Renal cortex interstitium (tissue), 11 donors: ENCODE data around the gene RPS13. TPM values are rescaled to one million over a fixed set of nuclear protein-coding genes. Genes with fewer than 3 reads are reported as not detected.
"Not testable (repeated sequence)": the region's sequence is repeated elsewhere in the genome, so short reads cannot be mapped to it uniquely, and the experiment has no call there.

Experiments
- DNase-seq, 11 donors: peaks; one replicate each; pipeline ENCODE4 v3.0.0-alpha.2; 2013; ENCODE audit warnings: low read depth in 9 of 11, low spot score in 4 of 11; ENCODE audit errors: extremely low read depth in 1 of 11
- polyA plus RNA-seq, 3 donors: library from polyadenylated mRNA; unstranded; fragments of 120-200 nt; gene quantifications; one replicate each; pipeline ENCODE4 v1.2.1, GENCODE V29; 2013; ENCODE audit not compliant: insufficient read length in 3 of 3

Gene RPS13
- polyA plus RNA-seq, 3 donors = 1,096 to 1,424 (median 1,353) TPM

DNA sequence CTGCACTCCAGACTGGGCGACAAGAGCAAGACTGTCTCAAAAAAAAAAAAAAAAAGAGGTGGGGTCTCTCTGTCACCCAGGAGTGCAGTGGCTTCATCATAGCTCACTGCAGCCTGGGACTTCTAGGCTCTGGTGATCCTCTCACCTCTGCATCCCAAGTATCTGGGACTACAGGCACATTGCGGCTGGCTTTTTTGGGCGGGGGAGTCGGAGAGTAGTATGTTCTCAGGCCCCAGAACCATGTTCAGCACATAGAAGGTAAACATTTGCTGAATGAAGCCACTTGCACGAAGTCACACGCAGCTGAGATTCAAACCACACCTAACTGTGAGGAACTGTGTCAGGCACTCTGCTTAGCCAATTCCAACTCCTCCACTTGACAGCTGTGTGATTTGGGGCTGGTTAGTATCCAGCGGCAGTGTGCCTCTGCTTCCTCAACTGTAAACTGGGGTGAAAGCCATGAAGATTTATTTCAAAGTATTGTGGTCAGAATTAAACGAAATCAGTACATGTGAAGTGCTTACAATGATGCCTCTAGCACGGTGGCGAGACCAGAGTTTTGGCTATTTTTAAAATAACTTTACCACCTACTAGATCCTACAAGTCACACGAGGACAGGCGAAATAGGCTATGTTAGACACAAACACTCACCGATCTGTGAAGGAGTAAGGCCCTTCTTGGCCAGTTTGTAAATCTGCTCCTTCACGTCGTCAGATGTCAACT is 789 bp downstream of the RPS13 start:
- peak in 1 of 11 donors; percentile 9 for DNase-seq

DNA sequence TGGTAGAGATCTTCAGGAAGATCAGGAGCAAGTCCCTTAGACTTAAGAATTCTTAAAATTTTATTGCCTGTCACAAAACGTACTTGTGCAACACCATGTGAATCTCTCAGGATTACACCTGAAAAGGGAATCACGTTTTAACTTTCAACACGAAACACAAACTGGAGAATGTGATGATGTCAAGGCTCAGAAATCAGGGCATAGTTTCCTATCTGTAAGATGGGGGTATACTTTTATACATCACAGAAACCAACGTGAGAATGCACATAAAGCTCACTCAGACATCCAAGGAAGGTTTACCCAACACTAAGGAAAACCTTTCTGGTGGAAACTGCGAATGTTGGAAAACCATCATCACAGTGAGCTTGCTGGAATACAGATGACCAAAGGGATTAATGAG is 2.0 kb downstream of the RPS13 start:
- no peak for DNase-seq

DNA sequence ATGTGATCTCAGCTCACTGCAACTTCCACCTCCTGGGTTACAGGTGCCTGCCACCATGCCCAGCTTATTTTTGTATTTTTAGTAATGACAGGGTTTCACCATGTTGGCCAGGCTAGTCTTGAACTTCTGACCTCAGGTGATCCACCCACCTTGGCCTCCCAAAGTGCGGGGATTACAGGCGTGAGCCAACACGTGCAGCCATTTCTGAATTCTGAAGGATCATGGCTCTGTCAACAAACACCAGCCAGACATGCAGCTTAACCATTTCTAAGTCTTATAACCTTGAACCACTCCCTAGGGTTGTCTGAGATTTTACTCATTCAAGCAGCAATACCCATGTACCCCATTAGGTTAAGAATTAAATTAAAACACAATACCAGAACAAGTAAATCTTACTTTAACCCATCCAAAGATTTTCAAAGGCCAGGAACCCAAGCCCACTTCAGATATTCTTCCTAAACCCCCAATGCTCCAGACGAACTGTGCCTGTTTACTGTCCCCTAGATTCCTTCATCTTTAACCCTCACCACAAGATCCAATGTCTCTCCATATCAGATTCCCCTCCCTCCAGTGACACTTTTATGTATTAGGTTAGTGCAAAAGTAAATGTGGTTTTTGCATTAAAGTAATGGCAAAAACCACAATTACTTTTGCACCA is 4.0 kb downstream of the RPS13 start:
- DNase-seq = no peak

DNA sequence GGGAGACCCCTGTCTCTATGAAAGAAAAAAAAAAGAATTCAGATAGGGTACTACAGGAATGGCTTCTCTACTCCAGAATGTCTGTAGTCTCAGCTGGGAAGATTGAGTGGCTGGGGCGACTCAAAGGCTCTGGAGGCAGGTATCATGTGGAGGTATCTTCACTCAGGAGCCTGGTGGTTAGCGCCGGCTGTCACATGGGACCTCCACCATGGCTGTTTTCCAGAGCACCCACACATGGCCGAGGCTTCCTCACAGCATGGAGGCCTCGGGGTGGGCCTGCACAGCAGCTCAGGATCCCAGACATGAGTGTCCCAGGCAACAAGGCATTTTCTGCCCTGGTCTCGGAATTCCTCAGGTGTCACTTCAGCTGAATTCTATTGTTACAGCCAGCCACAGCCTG is 10.1 kb downstream of the RPS13 start:
- no peak for DNase-seq

DNA sequence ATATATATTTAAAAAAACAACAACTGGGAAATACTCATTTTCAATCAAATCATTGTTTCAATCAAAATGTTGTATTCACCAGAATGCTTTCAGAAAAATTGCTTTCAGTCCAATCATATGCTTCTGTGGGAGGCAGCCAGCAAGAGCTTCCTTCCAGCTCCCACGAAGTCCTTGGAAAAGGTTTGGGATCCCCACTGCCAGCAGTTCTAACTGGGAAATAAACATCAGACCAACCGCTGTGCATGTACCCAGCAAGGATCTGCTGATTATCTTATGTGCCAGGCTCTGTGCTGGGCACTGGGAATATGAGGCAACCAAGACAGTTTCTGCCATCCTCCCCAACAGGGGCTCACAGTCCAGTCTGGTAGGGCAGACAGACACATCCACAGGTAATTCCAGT is 10.8 kb downstream of the RPS13 start:
- no peak for DNase-seq

DNA sequence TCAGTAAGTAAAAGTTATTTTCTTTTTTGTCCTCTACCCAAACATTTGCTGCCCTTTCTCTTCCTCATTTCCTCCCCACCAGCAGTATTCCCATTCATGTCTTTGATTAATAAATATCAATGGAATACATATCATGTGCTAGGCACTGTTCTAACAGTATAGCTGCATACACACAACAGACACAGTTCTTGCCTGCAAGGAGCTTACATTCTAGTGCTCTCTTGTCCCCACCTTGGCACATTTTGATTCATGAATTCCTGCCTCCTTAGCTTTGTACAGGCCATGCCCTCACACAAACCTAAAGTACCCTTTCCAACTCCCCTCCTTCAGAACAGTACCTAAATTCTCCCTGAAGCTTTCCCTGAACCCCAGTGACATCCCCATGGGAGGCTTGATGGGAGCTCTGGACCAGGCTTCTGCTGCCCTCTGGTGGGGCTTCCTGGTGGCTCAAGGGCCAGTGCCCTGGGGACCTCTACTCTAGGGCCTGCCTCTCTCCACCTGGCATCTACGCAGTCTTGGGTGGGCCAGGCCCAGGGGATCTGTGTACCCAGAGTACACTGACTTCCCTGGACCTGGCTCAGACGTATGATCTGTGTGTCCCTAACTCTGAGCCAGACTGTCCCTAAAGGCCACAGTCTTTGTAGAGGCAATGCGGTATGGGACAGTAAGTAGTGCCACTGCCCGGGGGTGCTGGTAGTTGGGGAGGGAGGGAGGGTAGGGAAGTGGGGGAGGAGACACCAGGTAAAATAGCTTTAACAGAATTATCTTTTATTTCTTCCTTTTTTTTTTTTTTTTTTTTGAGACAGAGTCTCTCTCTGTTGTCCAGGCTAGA is 14.1 kb downstream of the RPS13 start:
- peak in 8 of 11 donors; percentile 8 to 36 (median 26) for DNase-seq

DNA sequence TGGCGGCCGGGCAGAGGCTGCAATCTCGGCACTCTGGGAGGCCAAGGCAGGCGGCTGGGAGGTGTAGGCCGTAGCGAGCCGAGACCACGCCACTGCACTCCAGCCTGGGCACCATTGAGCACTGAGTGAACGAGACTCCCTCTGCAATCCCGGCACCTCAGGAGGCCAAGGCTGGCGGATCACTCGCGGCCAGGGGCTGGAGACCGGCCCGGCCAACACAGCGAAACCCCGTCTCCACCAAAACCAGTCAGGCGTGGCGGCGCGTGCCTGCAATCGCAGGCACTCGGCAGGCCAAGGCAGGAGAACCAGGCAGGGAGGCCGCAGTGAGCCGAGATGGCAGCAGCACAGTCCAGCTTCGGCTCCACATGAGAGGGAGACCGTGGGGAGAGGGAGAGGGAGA is 26.3 kb downstream of the RPS13 start:
- not testable (repeated sequence) for DNase-seq

DNA sequence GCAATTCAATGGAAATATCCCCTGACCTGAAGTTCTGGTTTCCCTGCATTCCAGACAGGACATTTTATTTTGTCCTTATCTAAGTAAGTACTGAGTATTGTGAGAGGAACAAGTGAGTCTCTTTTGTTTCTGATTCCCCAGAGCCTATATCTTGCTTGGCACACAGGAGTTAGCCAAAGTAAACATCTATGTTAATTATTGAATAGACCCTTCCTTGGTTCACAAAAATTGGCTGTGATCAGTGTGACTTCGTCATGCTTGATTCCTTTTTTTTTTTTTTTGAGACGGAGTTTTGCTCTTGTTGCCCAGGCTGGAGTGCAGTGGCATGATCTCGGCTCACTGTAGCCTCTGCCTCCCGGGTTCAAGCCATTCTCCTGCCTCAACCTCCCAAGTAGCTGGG is 29.0 kb downstream of the RPS13 start:
- not testable (repeated sequence) for DNase-seq

DNA sequence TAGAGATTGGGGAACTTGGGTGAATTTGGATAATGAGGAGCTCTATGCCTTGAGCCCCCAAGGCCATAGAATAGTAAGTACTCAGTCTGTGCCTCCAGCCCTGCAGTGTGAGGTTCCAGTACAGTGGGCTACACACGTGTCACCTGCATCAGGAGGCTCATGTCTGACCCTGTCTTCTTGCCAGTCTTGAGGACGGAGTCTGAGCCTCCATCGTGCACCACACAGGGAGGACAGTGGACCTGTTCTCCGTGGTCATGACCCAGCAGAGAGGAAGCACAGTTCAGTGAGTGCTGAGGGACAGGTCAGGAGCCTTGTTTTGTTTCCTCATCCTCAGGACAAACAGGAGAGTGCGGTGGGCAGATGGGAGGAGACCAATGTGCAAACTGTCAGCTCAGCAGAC is 30.8 kb downstream of the RPS13 start:
- DNase-seq = no peak

DNA sequence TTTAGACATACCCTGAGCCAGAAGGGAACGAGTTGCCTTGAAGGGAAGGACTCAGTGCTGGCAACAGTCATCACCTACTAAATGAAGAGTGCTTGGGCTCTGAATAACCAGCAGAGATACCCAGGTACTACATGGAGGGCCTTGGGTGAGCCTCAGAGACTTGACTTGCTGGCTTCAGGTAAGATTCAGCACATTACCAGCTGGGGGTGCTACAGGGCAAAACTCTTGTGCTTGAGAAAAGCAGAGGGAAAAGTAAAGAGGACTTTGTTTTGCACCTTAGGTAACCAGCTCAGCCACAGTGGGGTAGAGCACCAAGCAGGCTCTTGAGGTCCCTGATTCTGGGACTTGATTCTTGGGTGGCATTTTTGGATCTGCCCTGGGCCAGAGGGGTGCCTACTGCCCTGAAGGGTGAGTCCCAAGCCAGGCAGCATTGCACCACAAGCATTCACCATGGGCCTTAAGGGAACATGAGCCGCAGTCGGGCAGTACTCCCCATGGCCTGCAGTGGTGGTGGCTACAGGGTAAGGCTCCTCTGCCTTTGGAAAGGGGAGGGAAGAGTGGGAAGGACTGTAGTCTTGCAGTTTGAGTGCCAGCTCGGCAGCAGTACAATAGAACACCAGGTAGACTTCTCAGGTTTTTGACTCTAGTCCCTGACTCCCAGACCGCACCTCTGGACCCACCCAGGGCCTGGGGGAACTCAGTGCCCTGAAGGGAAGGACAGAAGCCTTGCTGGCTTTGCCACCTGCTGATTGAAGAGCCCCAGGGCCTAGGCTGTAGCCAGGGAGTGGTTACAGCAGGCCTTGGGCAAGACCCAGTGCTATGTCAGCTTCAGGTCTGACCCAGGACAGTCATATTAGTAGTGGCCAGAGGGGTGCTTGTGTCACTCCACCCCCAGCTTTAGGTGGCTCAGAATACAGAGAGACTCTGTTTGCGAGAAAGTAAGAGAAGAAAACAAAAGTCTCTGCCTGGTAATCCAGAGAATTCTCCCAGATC is 40.5 kb downstream of the RPS13 start:
- no peak for DNase-seq

DNA sequence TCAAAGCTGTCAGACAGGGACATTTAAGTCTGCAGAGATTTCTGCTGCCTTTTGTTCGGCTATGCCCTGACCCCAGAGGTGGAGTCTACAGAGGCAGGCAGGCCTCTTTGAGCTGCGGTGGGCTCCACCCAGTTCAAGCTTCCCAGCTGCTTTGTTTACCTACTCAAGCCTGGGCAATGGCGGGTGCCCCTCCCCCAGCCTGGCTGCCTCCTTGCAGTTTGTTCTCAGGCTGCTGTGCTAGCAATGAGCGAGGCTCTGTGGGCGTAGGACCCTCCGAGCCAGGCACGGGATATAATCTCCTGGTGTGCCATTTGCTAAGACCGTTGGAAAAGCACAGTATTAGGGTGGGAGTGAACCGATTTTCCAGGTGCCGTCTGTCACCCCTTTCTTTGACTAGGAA is 43.4 kb downstream of the RPS13 start:
- not testable (repeated sequence) for DNase-seq

DNA sequence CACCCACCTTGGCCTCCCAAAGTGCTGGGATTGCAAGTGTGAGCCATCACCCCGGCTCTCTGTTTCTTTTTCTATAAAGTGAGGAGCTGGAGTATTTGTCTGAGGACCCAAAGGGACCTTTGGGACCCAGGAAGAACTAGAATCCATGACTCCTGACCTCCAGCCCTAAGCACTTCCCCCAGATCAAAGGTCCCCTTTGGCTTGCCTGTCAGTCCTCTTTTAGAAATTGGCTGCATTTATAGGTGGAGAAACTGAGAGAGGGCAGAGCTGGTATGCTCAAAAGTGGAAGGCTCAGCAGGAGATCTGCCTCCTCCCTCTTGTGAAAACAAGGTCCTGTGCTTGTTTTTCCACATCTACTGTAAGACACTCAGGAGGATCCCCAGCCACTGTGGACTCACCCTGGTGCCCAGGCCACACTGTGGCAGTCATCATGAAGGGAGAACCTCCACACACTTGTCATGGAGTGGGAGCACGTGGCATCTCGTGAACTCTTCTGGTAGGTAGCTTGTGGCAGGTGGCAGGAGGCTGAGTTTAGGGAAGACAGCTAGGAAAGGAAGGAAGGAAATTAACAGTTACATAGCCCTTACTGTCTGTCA is 50.9 kb downstream of the RPS13 start:
- DNase-seq = no peak

DNA sequence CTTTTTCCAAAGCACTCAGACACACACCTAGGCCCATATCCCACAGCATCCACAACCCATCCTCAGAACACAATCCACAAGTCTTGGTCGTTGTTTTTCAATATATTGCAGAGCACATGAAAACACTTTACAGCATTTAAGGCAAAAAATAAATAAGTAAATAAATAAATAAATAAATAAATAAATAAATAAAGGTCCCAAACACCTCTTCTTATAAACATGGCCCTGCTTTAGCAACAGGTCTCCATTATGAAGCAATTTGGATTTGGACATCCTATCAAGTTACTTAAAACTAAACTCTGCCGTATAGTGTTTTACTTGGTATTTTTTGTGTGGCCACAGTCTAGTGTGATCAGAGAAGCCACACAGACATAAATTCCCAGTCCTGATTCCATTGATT is 52.5 kb downstream of the RPS13 start:
- DNase-seq = no peak

Other genes starting within 250 kb of the RPS13 start
- gene PLEKHA7, start 63.3 kb downstream of the RPS13 start, polyA plus RNA-seq = 10 to 100 TPM; 46.5 to 58.2 (median 51.1) TPM
- gene PIK3C2A, start 130.3 kb upstream of the RPS13 start, polyA plus RNA-seq = 10 to 100 TPM; 61.1 to 72.3 (median 70.8) TPM
- 10 to 100 TPM; 73.3 to 82.5 (median 75.3) TPM for gene NUCB2, start 199.1 kb upstream of the RPS13 start, polyA plus RNA-seq